GM21529 (cell line): Measurements from ENCODE around the gene RBMX2.

Source experiments
- ATAC-seq: cut with Tn5 transposase; IDR thresholded peaks from one replicate; pipeline ENCODE4 v1.9.1; 2021; ENCODE audit not compliant: unreplicated experiment

RBMX2 gene

DNA sequence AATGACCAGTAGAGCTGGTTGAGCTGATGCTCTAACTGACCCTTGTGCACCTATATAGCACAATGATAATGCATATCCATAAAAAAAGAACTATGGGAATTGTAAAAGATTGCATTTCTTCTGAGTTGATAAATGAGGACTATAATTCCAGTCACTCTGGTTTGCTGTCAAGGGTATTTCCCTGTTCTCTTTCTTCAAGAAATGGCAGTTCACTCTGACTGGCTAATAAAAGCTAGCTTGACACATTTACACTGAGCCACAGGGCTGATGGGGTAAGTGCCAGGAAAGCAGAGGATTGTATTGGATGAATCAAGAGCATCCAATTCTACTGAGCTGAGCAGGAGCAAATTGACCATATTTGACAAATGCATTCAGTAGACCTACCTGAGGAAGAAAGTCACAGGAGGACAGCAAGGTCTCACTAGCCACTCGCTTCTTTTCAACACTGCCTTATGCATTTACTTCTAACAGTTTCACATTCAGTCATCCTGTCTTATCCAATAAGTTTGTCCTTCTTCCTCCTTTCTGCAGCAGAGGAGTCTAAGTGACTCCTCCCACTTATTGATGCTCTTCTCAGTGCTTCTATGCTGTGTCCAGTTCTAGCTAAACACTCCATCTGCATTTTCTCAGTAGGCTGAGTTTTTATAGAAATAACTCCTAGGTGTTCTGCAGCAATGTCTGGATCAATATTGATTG lies 43.0 kb downstream of the RBMX2 start:
- no peak for ATAC-seq

DNA sequence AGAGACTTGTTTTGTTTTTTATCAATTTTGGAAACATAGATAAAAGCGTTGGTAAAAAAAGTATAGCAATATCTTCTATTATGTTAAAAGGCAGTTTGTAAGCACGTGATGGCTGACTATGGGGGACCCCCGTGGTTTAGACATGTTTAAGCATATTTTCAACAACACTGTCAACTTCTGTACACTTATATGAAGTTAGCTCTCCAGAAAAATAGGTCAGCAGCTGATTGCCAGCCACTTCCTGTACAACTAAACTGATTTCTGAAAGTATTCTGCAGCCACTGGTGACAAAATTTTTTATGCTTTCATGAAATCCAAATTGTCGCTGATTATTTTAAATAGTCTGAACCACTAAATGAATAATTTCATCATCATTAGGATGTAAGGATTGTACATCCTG lies 45.2 kb downstream of the RBMX2 start:
- ATAC-seq: no peak
